Heart right ventricle (tissue), 16 donors: ENCODE results near the gene NMNAT1. TPM values are rescaled to one million over a fixed set of nuclear protein-coding genes. Genes with fewer than 3 reads are reported as not detected.
"Not testable (repeated sequence)": the region's sequence is repeated elsewhere in the genome, so short reads cannot be mapped to it uniquely, and the experiment has no call there.

Source experiments
- ATAC-seq, 8 donors: fragments of 200-7000 bp; cut with Tn5 transposase; one replicate each; pipeline ENCODE4 v1.9.1; 2020; ENCODE audit warnings: mild to moderate bottlenecking in 8 of 8, moderate library complexity in 8 of 8, moderate number of reproducible peaks in 1 of 8
- DNase-seq, 2 donors: peaks; one replicate each; pipeline ENCODE4 v3.0.0-alpha.2; 2020
- H3K27ac ChIP-seq, 10 donors: fragments of 200-600 bp; sonication (generic) in 2 of 10; one replicate each; pipeline versions ENCODE4 v1.5.0 to v1.8.0; 2020 to 2022; ENCODE audit warnings: mild to moderate bottlenecking in 3 of 10
- H3K27me3 ChIP-seq, 7 donors: fragments of 200-600 bp; one replicate each; pipeline ENCODE4 v1.8.0; 2021 to 2022; ENCODE audit warnings: mild to moderate bottlenecking in 2 of 7
- H3K36me3 ChIP-seq, 9 donors: fragments of 200-600 bp; sonication (generic) in 1 of 9; one replicate each; pipeline versions ENCODE4 v1.5.0 to v1.8.0; 2020 to 2022; ENCODE audit warnings: mild to moderate bottlenecking in 2 of 9
- H3K4me1 ChIP-seq, 9 donors: fragments of 200-600 bp; sonication (generic) in 1 of 9; one replicate each; pipeline versions ENCODE4 v1.5.0 to v1.8.0; 2020 to 2022; ENCODE audit warnings: mild to moderate bottlenecking in 4 of 9
- H3K4me3 ChIP-seq, 10 donors: fragments of 200-600 bp; sonication (generic) in 2 of 10; one replicate each; pipeline versions ENCODE4 v1.5.0 to v1.8.0; 2020 to 2022; ENCODE audit warnings: mild to moderate bottlenecking in 7 of 10, moderate library complexity in 2 of 10
- H3K9me3 ChIP-seq, 11 donors: fragments of 200-600 bp in 10 of 11; sonication (generic) in 2 of 11; one replicate each; pipeline versions ENCODE4 v1.5.0 to v1.8.0; 2013 to 2022; ENCODE audit warnings: mild to moderate bottlenecking in 2 of 11, control low read depth in 1 of 11, moderate library complexity in 1 of 11
- WGBS, 2 donors: extraction: QIAGEN DNeasy Blood & Tissue Kit; methylation state at CpG; one replicate each; pipeline ENCODE4 v1.1.7; 2013; ENCODE audit warnings: inconsistent platforms in 1 of 2; 5-methylcytosine and 5-hydroxymethylcytosine counted together
- intact Hi-C, 10 donors: fragments of 100-400 bp; cut with DNase I; formaldehyde crosslinking; loops; one replicate each; pipeline versions ENCODE4 v1.11.1 to v1.14.2; 2022
- polyA plus RNA-seq, 2 donors: library from polyadenylated mRNA; stranded (reverse); fragments of 200-250 nt; gene quantifications; one replicate each; pipeline ENCODE4 v1.2.3, GENCODE V29; 2013
- total RNA-seq, 10 donors: library from RNA; stranded (reverse); fragmentation: NEBNext Ultra II Directional in 3 of 10; extraction: Animal tissue kit (Norgen Biotek cat#: 25700) in 3 of 10; gene quantifications; one replicate each; pipeline versions ENCODE4 v1.2.1 to v1.2.4, GENCODE V29; 2021 to 2023
- TF ChIP-seq, protein P1 (sequence below), 9 donors: fragments of 200-600 bp; sonication (generic) in 2 of 9; IDR thresholded peaks; one replicate each; pipeline versions ENCODE4 v1.5.0 to v1.8.0; 2021 to 2022; ENCODE audit warnings: antibody characterized with exemption in 9 of 9, mild to moderate bottlenecking in 5 of 9, moderate library complexity in 1 of 9
- donor health status: Arrhythmogenic right ventricular cardiomyopathy.
- donor health status: ischemic (EF 13 %, LVEDD 7.1; RV severe dilation, severe dysfunction).
- donor health status: healthy with polysubstance abuse.
- donor health status: DM: no; HTN: yes; CAD: no.
- donor health status: DM: no; HTN: no; CAD: no.
- donor health status: ischemic (EF 25% LVEDD 6.9; RV normal size, moderate dysfunction).
- donor health status: ischemic (EF 25% LVEDD 5.7; RV mildly dilated, moderate dysfunction).
- donor health status: healthy.
- donor health status: DM: yes; HTN: yes; CAD: no.
- donor health status: Ischemic cardiomyopathy.
- donor health status: ischemic (EF 35%, LVEDD 5.7; RV mildly dilated, moderate dysfunction).
- donor health status: nonischemic (EF 11% LVEDD 7.7; RV severe dilation, severe dysfunction).
- donor health status: DM: yes; HTN: yes; CAD: no.
- donor health status: PGD.
- donor health status: ischemic (EF 29% LVEDD 5.4; RV normal size, mild dysfunction).
- donor health status: nonischemic (EF 23%, LVEDD 6.1; RV moderate dilation, normal function).

Gene NMNAT1
- total and polyA plus RNA-seq, 12 donors = 9.6 to 23.7 (median 20.2) TPM

DNA sequence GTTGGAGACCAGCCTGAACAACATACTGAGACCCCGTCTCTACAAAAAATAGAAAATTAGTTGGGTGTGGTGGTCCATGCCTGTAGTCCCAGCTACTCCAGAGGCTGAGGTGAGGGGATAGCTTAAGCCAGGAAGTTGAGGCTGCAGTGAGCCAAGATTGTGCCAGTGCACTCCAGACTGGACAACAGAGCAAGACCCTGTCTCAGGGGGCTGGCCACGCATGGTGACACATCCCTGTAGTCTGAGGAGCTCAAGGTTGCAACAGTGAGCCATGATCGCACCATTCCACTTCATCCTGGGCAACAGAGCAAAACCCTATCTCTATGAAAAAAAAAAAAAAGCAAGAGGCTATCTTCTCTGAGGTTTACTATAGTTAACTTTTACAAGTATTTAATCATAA lies 76.8 kb downstream of the NMNAT1 start:
- H3K4me1 ChIP-seq = peaks cover 0 to 10% (median 0%) of the 10 kb centered on the region in 9 donors
- 82% methylated on average over 3 of the region's 3 CpGs for WGBS, 2 donors
- H3K27me3 ChIP-seq = no peaks in the 10 kb centered on the region
- peaks cover 0 to 1% (median 0%) of the 10 kb centered on the region in 11 donors for H3K9me3 ChIP-seq
- peaks cover 0 to 8% (median 0%) of the 10 kb centered on the region in 9 donors for H3K36me3 ChIP-seq
- no peak for DNase-seq
- TF ChIP-seq, protein P1, sequence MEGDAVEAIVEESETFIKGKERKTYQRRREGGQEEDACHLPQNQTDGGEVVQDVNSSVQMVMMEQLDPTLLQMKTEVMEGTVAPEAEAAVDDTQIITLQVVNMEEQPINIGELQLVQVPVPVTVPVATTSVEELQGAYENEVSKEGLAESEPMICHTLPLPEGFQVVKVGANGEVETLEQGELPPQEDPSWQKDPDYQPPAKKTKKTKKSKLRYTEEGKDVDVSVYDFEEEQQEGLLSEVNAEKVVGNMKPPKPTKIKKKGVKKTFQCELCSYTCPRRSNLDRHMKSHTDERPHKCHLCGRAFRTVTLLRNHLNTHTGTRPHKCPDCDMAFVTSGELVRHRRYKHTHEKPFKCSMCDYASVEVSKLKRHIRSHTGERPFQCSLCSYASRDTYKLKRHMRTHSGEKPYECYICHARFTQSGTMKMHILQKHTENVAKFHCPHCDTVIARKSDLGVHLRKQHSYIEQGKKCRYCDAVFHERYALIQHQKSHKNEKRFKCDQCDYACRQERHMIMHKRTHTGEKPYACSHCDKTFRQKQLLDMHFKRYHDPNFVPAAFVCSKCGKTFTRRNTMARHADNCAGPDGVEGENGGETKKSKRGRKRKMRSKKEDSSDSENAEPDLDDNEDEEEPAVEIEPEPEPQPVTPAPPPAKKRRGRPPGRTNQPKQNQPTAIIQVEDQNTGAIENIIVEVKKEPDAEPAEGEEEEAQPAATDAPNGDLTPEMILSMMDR (IDR thresholded peaks at IDR 0.05) = no peak
- no peak overlapping the region for H3K4me3 ChIP-seq
- no peak overlapping the region for H3K27ac ChIP-seq
- intact Hi-C loops = no loop called here
- no peak for ATAC-seq

DNA sequence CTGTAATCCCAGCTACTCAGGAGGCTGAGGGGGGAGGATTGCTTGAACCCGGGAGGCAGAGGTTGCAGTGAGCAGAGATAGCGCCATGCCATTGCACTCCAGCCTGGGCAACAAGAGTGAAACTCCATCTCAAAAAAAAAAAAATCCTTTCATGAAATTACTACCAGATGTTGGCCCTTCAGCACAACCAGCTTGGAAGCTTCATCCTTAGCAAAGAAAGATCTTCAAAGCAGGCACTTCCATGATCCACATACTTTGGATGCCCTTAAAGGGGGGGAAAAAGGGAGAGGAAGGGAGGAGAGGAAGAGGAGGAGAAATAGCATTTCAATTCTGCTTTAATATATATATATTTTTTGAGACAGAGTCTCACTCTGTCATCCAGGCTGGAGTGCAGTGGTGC lies 77.4 kb downstream of the NMNAT1 start:
- H3K4me3 ChIP-seq, ATAC-seq, H3K27ac ChIP-seq, DNase-seq, intact Hi-C loops, H3K4me1 ChIP-seq, H3K27me3 ChIP-seq, H3K9me3 ChIP-seq, H3K36me3 ChIP-seq: not testable (repeated sequence)
- 80 to 81% methylated on average over 2 of the region's 2 CpGs for WGBS, 2 donors

DNA sequence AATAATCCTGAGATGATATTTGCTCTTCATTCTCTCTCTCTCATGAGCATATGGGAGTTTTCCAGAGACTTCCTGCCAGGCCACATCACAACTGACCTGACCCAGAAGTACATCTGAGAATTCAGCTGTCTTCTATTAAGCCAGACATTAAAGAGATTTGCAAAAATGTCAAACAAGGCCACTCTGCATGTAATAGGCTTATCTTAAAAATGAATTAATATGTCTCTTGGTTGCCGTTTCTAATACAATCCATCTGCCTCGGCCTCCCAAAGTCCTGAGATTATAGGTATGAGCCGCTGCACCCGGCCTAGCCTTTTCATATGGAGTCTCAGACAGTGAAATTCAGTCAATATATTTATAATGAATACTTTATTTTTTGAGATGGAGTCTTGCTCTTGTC lies 78.7 kb downstream of the NMNAT1 start:
- H3K4me3 ChIP-seq, DNase-seq, H3K27me3 ChIP-seq, intact Hi-C loops, H3K9me3 ChIP-seq, H3K27ac ChIP-seq, ATAC-seq, H3K4me1 ChIP-seq, H3K36me3 ChIP-seq: not testable (repeated sequence)
- 89% methylated on average over 4 of the region's 4 CpGs for WGBS, 2 donors

DNA sequence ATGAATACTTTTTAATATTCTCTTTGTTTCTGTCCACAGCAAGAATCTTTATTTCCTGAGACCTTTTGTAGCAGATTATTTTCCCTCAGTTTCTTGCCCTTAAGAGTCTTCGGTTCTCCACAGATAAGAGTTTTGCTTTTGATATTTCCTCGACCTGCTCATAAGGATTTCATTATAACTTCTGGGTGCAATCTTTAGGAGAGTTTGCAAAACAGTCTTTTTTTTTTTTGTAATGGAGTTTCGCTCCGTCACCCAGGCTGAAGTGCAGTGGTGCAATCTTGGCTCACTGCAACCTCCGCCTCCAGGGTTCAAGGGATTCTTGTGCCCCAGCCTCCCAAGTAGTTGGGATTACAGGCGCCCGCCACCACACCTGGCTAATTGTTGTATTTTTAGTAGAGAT lies 79.4 kb downstream of the NMNAT1 start:
- no peak for ATAC-seq
- DNase-seq = no peak
- TF ChIP-seq, protein P1 (IDR thresholded peaks at IDR 0.05) = no peak
- no peak overlapping the region for H3K27ac ChIP-seq
- no peaks in the 10 kb centered on the region for H3K36me3 ChIP-seq
- no peaks in the 10 kb centered on the region for H3K27me3 ChIP-seq
- WGBS, 2 donors = 87 to 91% methylated on average over 7 of the region's 7 CpGs
- peaks cover 0 to 3% (median 0%) of the 10 kb centered on the region in 9 donors for H3K4me1 ChIP-seq
- peaks cover 0 to 8% (median 0%) of the 10 kb centered on the region in 11 donors for H3K9me3 ChIP-seq
- H3K4me3 ChIP-seq = no peak overlapping the region
- intact Hi-C loops = no loop called here

DNA sequence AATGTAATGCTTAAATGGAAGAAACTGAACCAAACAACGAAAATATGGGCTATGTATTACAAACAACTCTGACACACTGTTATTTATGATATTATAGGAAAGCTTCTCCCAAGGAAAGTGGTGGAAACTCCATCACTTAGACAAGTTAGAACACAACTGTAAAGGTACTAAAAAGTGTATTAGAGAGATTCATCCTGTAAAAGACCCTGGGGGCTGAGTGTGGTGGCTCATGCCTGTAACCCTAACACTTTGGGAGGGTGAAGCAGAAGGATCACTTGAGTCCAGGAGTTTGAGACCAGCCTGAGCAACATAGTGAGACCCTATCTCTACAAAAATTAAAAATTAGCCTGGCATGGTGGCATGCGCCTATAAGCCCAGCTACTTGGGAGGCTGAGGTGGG lies 82.1 kb downstream of the NMNAT1 start:
- no peak overlapping the region for H3K4me3 ChIP-seq
- peaks cover 0 to 3% (median 0%) of the 10 kb centered on the region in 9 donors for H3K4me1 ChIP-seq
- no peaks in the 10 kb centered on the region for H3K27me3 ChIP-seq
- 87 to 89% methylated on average over 2 of the region's 2 CpGs for WGBS, 2 donors
- DNase-seq (no peak), ATAC-seq (no peak)
- peaks cover 0 to 8% (median 0%) of the 10 kb centered on the region in 11 donors for H3K9me3 ChIP-seq
- intact Hi-C loops = no loop called here
- H3K27ac ChIP-seq = no peak overlapping the region
- TF ChIP-seq, protein P1 (IDR thresholded peaks at IDR 0.05) = no peak
- no peaks in the 10 kb centered on the region for H3K36me3 ChIP-seq
